HG03280 (cell line): Measurements from ENCODE around the gene HINT2.

Experiments
- ATAC-seq: cut with Tn5 transposase; IDR thresholded peaks from one replicate; pipeline ENCODE4 v1.9.1; 2021; ENCODE audit warnings: mild to moderate bottlenecking, moderate library complexity; ENCODE audit not compliant: unreplicated experiment

HINT2 gene

GRCh38 chr9:35841645-35841900 is 26.7 kb upstream of the HINT2 start:
- no peak for ATAC-seq

- no peak for ATAC-seq
Measured at GRCh38 chr9:35840881-35841644, 26.2 kb upstream of the HINT2 start.

GRCh38 chr9:35839926-35840325 is 25.1 kb upstream of the HINT2 start:
- ATAC-seq: no peak

- ATAC-seq: no peak
Measured at GRCh38 chr9:35836595-35836994, 21.8 kb upstream of the HINT2 start.

DNA sequence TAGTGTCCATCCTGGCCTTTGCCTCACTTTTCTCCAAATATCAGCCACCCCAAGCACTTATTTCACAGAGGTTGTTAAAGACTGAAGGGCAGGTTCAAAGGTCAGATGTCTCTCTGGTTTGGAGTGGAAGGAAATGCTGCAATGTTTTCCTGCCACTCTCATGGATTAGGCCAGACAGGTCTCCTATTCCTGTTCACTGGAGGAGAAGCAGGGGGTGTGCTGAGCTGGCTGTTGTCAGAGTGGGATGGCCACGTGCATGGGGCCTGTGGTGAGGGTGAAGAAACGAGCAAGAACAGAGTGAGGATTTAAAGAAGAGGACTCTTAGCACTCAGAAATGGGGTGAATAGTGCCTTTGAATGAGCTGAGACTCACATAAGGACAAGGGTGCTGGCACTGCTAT is 20.9 kb upstream of the HINT2 start:
- ATAC-seq: no peak

GRCh38 chr9:35835216-35835632 is 20.4 kb upstream of the HINT2 start:
- no peak for ATAC-seq

DNA sequence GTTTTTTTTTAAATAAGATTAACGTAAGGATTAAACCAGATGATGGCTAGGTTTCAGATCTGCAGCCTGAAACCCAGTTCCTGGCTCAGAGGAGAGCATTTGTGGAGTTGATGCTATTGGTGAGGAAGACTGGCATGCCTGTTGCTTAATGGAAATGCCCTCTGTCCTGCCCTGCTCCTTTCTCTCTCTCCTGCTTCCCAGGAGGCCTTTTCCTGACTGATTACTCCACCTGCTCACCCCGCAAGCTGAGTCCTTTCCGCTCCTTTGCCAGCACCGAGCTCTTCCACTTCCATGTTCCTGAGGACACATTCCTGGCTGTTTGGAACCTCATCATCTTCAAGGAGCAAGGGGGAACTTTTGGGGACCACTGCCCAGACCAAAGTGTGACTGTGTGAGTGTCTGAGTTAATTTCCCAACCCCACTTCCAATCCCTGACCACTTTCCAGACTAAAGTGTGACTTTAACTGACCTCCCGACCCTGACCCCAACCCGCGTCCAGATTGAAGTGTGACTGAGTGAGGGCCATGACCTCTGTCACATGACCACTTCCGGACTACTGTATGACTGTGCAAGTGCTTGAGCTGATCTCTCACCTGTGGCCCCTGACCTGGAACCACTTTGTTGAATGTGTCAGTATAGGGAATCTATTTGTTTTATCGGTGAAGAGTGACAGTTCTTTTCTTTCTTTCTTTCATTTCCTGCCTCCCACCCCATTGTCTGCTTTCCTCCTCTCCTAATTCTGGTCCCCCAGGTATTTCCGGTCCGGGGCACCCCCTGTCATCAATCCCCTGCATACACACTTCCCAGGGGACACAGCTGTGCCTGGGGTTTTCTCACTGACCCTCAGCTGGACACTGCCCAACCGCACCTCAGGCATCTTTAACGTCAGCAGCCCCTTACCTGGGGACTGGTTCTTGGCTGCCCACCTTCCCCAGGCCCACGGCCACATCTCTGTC is 19.7 kb upstream of the HINT2 start:
- no peak for ATAC-seq

GRCh38 chr9:35832814-35833213 is 18.0 kb upstream of the HINT2 start:
- ATAC-seq: no peak

DNA sequence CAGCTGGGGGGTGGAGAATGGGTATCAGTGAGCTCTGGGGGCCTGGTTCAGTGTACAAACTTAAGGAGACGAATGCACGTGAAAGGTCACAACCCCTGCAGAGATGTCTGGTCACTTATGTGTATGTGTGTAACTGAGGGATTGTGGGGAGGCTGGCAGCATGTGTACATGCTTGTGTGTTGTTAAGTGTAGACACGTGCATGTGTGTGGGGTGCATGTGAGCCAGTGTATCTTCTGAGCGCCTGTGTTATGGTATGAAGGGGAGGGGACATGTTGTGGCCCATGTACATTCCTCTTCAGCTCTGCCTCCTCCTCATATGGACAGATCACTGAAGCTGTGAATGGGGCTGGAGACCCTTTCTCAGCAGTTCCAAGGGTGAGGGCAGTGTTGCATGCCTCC is 16.2 kb upstream of the HINT2 start:
- no peak for ATAC-seq

- ATAC-seq: no peak
Measured at GRCh38 chr9:35829764-35830096, 14.9 kb upstream of the HINT2 start.

- peak; percentile 80 for ATAC-seq
Measured at GRCh38 chr9:35829084-35829763, 14.4 kb upstream of the HINT2 start, which contains the start of gene TMEM8B. Gene TMEM8B (plus strand): TSS chr9:35829228. CDS start chr9:35829448, 220 bp downstream.

GRCh38 chr9:35828716-35829083 is 13.9 kb upstream of the HINT2 start, which contains the start of gene FAM221B:
Gene FAM221B (minus strand): TSS chr9:35828732. CDS start chr9:35826161, 2,571 bp downstream.
- peak; percentile 4 for ATAC-seq

DNA sequence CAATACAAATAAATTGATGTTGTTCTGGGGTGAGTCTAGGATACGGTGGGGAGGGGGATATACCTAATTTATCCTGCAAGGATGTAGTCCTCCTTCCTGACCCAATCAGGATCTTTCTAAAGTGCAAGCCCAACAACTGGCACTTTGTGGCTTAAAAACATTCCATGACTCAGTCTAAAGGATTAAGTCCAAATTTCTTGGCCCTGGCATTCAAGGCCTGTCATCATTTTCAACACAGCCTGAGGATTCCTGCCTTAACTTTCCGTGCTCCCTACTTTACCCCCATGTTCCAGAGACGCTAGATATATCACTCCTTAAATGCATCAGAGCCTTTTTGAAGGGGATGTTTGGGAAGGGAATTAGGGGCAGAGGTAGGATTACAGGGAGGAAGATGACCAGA is 12.6 kb upstream of the HINT2 start:
- no peak for ATAC-seq

DNA sequence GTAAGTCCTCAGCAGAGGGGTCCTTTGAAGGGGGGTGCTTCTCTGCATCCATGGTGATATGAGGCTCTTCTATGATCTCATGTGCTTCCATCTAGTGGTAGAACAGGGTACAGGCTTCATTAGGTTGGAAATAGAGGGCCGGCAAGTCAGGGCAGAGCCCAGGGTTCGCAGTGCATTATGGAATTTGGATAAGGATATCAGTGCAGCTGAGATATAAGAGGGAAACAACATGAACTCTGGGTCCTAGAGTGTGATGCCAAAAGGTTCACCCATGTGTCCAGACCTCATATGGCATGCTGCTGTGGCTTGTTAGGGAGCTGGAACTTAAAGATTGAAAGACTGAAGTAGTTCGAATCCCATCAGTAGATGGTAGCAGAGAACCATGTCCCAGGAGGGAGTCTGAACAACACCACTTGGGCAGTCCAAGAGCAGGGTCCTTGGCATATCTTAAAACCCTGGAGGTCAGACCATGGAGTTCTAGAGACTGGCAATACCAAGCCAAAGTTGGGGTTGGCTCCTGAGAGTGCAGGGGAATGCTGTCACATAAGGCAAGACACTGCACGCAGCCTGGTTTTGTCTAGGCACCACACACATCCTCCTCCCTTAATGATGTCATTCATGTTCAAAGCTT is 11.3 kb upstream of the HINT2 start:
- ATAC-seq: peak; percentile 46

GRCh38 chr9:35822926-35823325 is 8.1 kb upstream of the HINT2 start:
- ATAC-seq: no peak

DNA sequence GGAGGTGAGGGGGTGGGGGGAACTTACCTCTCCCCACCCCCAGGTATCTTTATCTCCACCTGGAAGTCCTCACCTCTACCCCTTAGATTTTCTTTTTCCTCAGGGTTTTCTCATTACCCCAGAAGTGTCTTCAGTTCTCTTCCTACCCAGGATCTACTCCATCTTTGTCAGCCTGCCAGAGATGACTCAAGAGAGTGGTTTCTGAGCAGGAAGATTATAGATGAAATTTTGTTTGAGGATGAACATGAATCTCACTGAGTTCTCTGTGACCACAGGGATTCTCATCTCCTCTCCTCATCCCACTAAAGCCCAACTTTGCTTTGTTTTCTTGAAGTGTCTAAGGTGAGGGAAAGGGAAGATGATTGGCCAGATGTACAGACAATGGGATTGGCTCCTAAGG is 5.2 kb upstream of the HINT2 start:
- no peak for ATAC-seq

GRCh38 chr9:35818341-35818740 is 3.5 kb upstream of the HINT2 start:
- no peak for ATAC-seq

GRCh38 chr9:35816708-35817107 is 1.9 kb upstream of the HINT2 start:
- no peak for ATAC-seq

DNA sequence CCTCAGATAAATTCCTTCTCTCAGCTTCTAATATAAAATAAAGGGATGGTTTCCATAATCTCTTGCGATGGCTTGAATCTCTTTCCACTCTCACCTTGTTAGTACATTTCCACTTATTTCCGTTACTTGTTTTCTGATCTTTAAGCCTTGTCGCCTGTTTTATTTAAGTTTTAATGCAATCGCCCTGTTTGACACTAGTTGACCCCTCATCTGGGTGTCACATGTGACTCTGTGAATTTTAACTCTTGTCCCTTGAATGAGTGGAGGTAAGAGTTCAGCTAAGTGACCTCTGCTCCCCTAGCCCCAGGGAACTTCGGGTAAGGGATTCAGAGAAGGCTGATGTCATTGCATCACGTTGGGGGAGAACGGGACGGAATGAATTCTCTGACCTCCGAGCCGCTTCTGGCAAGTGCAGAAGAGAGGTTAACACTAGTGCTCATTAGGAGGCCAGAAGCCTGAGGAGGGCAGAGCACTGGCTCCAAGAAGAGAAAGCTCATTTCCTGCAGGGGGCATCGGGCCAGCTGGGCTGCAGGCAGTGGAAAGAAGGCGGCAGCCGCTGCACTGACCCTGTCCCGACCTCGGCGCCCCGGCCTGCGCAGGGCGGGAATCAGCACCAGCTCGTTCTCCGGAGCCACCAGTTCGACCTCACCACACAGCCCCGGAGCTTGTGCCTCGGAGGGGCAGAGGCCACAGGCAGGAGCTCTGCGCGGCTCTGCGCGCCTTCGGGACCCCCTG is 569 bp downstream of the HINT2 start:
- ATAC-seq: peak; percentile 20

GRCh38 chr9:35813434-35814105 is 1.3 kb downstream of the HINT2 start:
- ATAC-seq: no peak
